Osteoblast (primary cell): ENCODE results near the gene FNDC3B. TPM values are rescaled to one million over a fixed set of nuclear protein-coding genes. Genes with fewer than 3 reads are reported as not detected.

ENCODE experiments used
- DNase-seq: peaks from one replicate; pipeline ENCODE4 v3.0.0; 2011; ENCODE audit warnings: low spot score, mixed read lengths; ENCODE audit not compliant: insufficient read length; ENCODE audit errors: missing footprints
- H2AFZ ChIP-seq: 2 replicates; pipeline ENCODE4 v1.6.0; 2011; ENCODE audit warnings: mild to moderate bottlenecking, low read length
- H3K27ac ChIP-seq: 2 replicates; pipeline ENCODE4 v1.5.1; 2011; ENCODE audit warnings: mild to moderate bottlenecking, low read depth, low read length, moderate library complexity
- H3K27me3 ChIP-seq: 2 replicates; pipeline ENCODE4 v1.6.0; 2012; ENCODE audit warnings: mild to moderate bottlenecking, control low read depth, inconsistent platforms, low read length, moderate library complexity; ENCODE audit not compliant: insufficient read depth
- H3K36me3 ChIP-seq: 2 replicates; pipeline ENCODE4 v1.5.1; 2011; ENCODE audit warnings: mild to moderate bottlenecking, low read length, control low read depth, moderate library complexity; ENCODE audit not compliant: insufficient read depth
- H3K4me1 ChIP-seq: 2 replicates; pipeline ENCODE4 v1.5.1; 2011; ENCODE audit warnings: mild to moderate bottlenecking, low read length, control low read depth, moderate library complexity; ENCODE audit not compliant: insufficient read depth
- H3K4me2 ChIP-seq: 2 replicates; pipeline ENCODE4 v1.6.0; 2011; ENCODE audit warnings: mild to moderate bottlenecking, low read length; ENCODE audit not compliant: insufficient read depth
- H3K4me3 ChIP-seq: fragments of 200-600 bp; sonication (generic); 3 replicates; pipeline ENCODE4 v1.5.1; 2012; ENCODE audit warnings: mild to moderate bottlenecking, low read length, inconsistent platforms; ENCODE audit not compliant: insufficient read depth
- H3K79me2 ChIP-seq: 2 replicates; pipeline ENCODE4 v1.6.0; 2012; ENCODE audit warnings: mild to moderate bottlenecking, low read length, control low read depth, inconsistent platforms; ENCODE audit not compliant: insufficient read depth
- H3K9me3 ChIP-seq: 2 replicates; pipeline ENCODE4 v1.5.1; 2011; ENCODE audit warnings: low read depth, low read length, control low read depth
- H4K20me1 ChIP-seq: 2 replicates; pipeline ENCODE4 v1.6.0; 2012; ENCODE audit warnings: mild to moderate bottlenecking, low read length, control low read depth; ENCODE audit not compliant: insufficient read depth
- CTCF ChIP-seq: IDR thresholded peaks from 2 replicates; pipeline ENCODE4 v1.5.1; 2011; ENCODE audit warnings: mild to moderate bottlenecking, low read depth, low read length, moderate library complexity; ENCODE audit errors: extremely low read depth
- total RNA-seq: library from RNA; depleted of rRNA; stranded (reverse); fragments of >200 nt; gene quantifications from 2 replicates; pipeline ENCODE4 v1.2.3, GENCODE V29; 2012

Gene FNDC3B
- total RNA-seq, 1 donor, result 179 TPM

- H3K79me2 ChIP-seq, result no peaks in the 10 kb centered on the region
- no peaks in the 10 kb centered on the region for H3K9me3 ChIP-seq
- no peaks in the 10 kb centered on the region for H4K20me1 ChIP-seq
- H3K27me3 ChIP-seq, result no peaks in the 10 kb centered on the region
- H3K4me1 ChIP-seq, result no peaks in the 10 kb centered on the region
- H3K4me3 ChIP-seq, result no peak overlapping the region
- H3K27ac ChIP-seq, result no peak overlapping the region
- DNase-seq, result no peak
- no peak overlapping the region for H2AFZ ChIP-seq
- TF ChIP-seq CTCF, result no peak
- H3K4me2 ChIP-seq, result no peak overlapping the region
- H3K36me3 ChIP-seq, result no peaks in the 10 kb centered on the region
These were observed 17.5 kb upstream of the FNDC3B start for GRCh38 chr3:172021859-172022258.

GRCh38 chr3:172023915-172024314, 15.5 kb upstream of the FNDC3B start:
- H3K36me3 ChIP-seq, result no peaks in the 10 kb centered on the region
- no peak for DNase-seq
- H3K27ac ChIP-seq, result no peak overlapping the region
- H3K27me3 ChIP-seq, result no peaks in the 10 kb centered on the region
- H3K4me1 ChIP-seq, result no peaks in the 10 kb centered on the region
- no peak overlapping the region for H2AFZ ChIP-seq
- H3K79me2 ChIP-seq, result no peaks in the 10 kb centered on the region
- H3K9me3 ChIP-seq, result no peaks in the 10 kb centered on the region
- no peaks in the 10 kb centered on the region for H4K20me1 ChIP-seq
- H3K4me3 ChIP-seq, result no peak overlapping the region
- no peak for TF ChIP-seq CTCF
- H3K4me2 ChIP-seq, result no peak overlapping the region

- no peaks in the 10 kb centered on the region for H4K20me1 ChIP-seq
- no peaks in the 10 kb centered on the region for H3K36me3 ChIP-seq
- H3K27me3 ChIP-seq, result no peaks in the 10 kb centered on the region
- H3K27ac ChIP-seq, result no peak overlapping the region
- TF ChIP-seq CTCF, result no peak
- H3K79me2 ChIP-seq, result no peaks in the 10 kb centered on the region
- no peak overlapping the region for H3K4me2 ChIP-seq
- H3K9me3 ChIP-seq, result no peaks in the 10 kb centered on the region
- H2AFZ ChIP-seq, result no peak overlapping the region
- H3K4me3 ChIP-seq, result no peak overlapping the region
- DNase-seq, result no peak
- no peaks in the 10 kb centered on the region for H3K4me1 ChIP-seq
These were observed 14.7 kb upstream of the FNDC3B start for GRCh38 chr3:172024679-172025078.

- no peaks in the 10 kb centered on the region for H3K36me3 ChIP-seq
- no peak overlapping the region for H2AFZ ChIP-seq
- no peak overlapping the region for H3K27ac ChIP-seq
- no peak for TF ChIP-seq CTCF
- H3K4me1 ChIP-seq, result no peaks in the 10 kb centered on the region
- no peaks in the 10 kb centered on the region for H4K20me1 ChIP-seq
- no peaks in the 10 kb centered on the region for H3K27me3 ChIP-seq
- H3K79me2 ChIP-seq, result no peaks in the 10 kb centered on the region
- DNase-seq, result no peak
- no peak overlapping the region for H3K4me3 ChIP-seq
- no peak overlapping the region for H3K4me2 ChIP-seq
- H3K9me3 ChIP-seq, result no peaks in the 10 kb centered on the region
These were observed 9.8 kb upstream of the FNDC3B start for GRCh38 chr3:172029425-172030098.
